H1 (cell line): ENCODE measurements around the gene INO80C.

ENCODE experiments used
- CTCF ChIP-seq, 3 experiments: IDR thresholded peaks; 1 replicate in 2 of 3; 2 replicates in 1 of 3; pipeline versions ENCODE4 v1.5.1 to v1.6.1; 2011; ENCODE audit warnings: low read length in 3 of 3, mild to moderate bottlenecking in 3 of 3, inconsistent platforms in 2 of 3, low read depth in 1 of 3, moderate library complexity in 1 of 3; ENCODE audit not compliant: insufficient read depth in 1 of 3; ENCODE audit errors: control extremely low read depth in 1 of 3
- EGR1 ChIP-seq: IDR thresholded peaks from 2 replicates; pipeline ENCODE4 v1.6.1; 2011; ENCODE audit warnings: low read depth, low read length, borderline replicate concordance
- EP300 ChIP-seq, 2 experiments: IDR thresholded peaks; 1 replicate in 1 of 2; 2 replicates in 1 of 2; pipeline ENCODE4 v1.6.1; 2011 to 2012; ENCODE audit warnings: low read depth in 2 of 2, low read length in 2 of 2, mild to moderate bottlenecking in 2 of 2, borderline replicate concordance in 1 of 2, inconsistent platforms in 1 of 2, moderate library complexity in 1 of 2
- EZH2 ChIP-seq: fragments of 200-600 bp; sonication (generic); IDR thresholded peaks from 2 replicates; pipeline ENCODE4 v1.7.1; 2012; ENCODE audit warnings: low read depth, mild to moderate bottlenecking, moderate library complexity, low read length, inconsistent platforms; ENCODE audit not compliant: severe bottlenecking
- HDAC6 ChIP-seq: IDR thresholded peaks from one replicate; pipeline ENCODE4 v1.7.1; 2012; ENCODE audit warnings: low read depth, mild to moderate bottlenecking, inconsistent platforms, low read length, moderate library complexity
- POLR2A ChIP-seq, 2 experiments: IDR thresholded peaks; 1 replicate in 1 of 2; 2 replicates in 1 of 2; pipeline ENCODE4 v1.6.1; 2011; ENCODE audit warnings: low read depth in 2 of 2, low read length in 2 of 2, mild to moderate bottlenecking in 2 of 2; ENCODE audit errors: control extremely low read depth in 1 of 2
- POLR2AphosphoS5 ChIP-seq: IDR thresholded peaks from 2 replicates; pipeline ENCODE4 v1.6.1; 2011; ENCODE audit warnings: low read depth, low read length
- RAD21 ChIP-seq, 2 experiments: IDR thresholded peaks in 1 of 2; conservative IDR thresholded peaks in 1 of 2; 2 replicates each; pipeline ENCODE4 v1.6.1; 2011; ENCODE audit warnings: low read depth in 2 of 2, low read length in 2 of 2, improper control_type of control experiment in 1 of 2, inconsistent platforms in 1 of 2, mild to moderate bottlenecking in 1 of 2, moderate library complexity in 1 of 2
- SIN3A ChIP-seq, 2 experiments: IDR thresholded peaks in 1 of 2; conservative IDR thresholded peaks in 1 of 2; 2 replicates each; pipeline ENCODE4 v1.6.1; 2011 to 2012; ENCODE audit warnings: low read length in 2 of 2, improper control_type of control experiment in 1 of 2, low read depth in 1 of 2, mild to moderate bottlenecking in 1 of 2
- TBP ChIP-seq: IDR thresholded peaks from 2 replicates; pipeline ENCODE4 v1.6.1; 2011; ENCODE audit warnings: low read depth, low read length, improper control_type of control experiment
- TCF12 ChIP-seq: IDR thresholded peaks from 2 replicates; pipeline ENCODE4 v1.6.1; 2011; ENCODE audit warnings: low read depth, mild to moderate bottlenecking, low read length
- ZNF274 ChIP-seq: IDR thresholded peaks from 2 replicates; pipeline ENCODE4 v1.7.0; 2012; ENCODE audit warnings: low read length, borderline replicate concordance; ENCODE audit errors: extremely low read depth

- TF ChIP-seq HDAC6 (no peak), CTCF (IDR thresholded peaks at IDR 0.05; ENCODE audit: control extremely low read depth in 1 of 3, insufficient read depth in 1 of 3, low read depth in 1 of 3, low read length in 3 of 3) (no peak), POLR2AphosphoS5 (no peak), POLR2A (IDR thresholded peaks at IDR 0.05; ENCODE audit: control extremely low read depth in 1 of 2, low read depth in 2 of 2, low read length in 2 of 2) (no peak), SIN3A (conservative IDR thresholded peaks at IDR 0.05 in 1 of 2, IDR thresholded peaks at IDR 0.05 in 1 of 2; ENCODE audit: low read depth in 1 of 2, low read length in 2 of 2) (no peak), TBP (no peak), TCF12 (no peak), RAD21 (IDR thresholded peaks at IDR 0.05 in 1 of 2, conservative IDR thresholded peaks at IDR 0.05 in 1 of 2; ENCODE audit: low read depth in 2 of 2, low read length in 2 of 2) (no peak), EZH2 (no peak), ZNF274 (no peak), EGR1 (no peak), EP300 (IDR thresholded peaks at IDR 0.05; ENCODE audit: borderline replicate concordance in 1 of 2, low read depth in 2 of 2, low read length in 2 of 2) (no peak)
These were observed 26.5 kb upstream of the INO80C start for GRCh38 chr18:35524226-35524625.
